ENCODE results near the gene PPP2R3A. TPM values are rescaled to one million over a fixed set of nuclear protein-coding genes. Genes with fewer than 3 reads are reported as not detected.

PPP2R3A gene
- total and polyA plus RNA-seq, 2 donors (not counting 1 experiment from before 2014, with no cell fraction given): 17.5 to 18.3 TPM

- TF ChIP-seq, protein P1, sequence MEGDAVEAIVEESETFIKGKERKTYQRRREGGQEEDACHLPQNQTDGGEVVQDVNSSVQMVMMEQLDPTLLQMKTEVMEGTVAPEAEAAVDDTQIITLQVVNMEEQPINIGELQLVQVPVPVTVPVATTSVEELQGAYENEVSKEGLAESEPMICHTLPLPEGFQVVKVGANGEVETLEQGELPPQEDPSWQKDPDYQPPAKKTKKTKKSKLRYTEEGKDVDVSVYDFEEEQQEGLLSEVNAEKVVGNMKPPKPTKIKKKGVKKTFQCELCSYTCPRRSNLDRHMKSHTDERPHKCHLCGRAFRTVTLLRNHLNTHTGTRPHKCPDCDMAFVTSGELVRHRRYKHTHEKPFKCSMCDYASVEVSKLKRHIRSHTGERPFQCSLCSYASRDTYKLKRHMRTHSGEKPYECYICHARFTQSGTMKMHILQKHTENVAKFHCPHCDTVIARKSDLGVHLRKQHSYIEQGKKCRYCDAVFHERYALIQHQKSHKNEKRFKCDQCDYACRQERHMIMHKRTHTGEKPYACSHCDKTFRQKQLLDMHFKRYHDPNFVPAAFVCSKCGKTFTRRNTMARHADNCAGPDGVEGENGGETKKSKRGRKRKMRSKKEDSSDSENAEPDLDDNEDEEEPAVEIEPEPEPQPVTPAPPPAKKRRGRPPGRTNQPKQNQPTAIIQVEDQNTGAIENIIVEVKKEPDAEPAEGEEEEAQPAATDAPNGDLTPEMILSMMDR (conservative IDR thresholded peaks at IDR 0.05 in 1 of 2, IDR thresholded peaks at IDR 0.05 in 1 of 2; ENCODE audit: low read depth in 1 of 2, low read length in 2 of 2): no peak
- TF ChIP-seq EZH2 (IDR thresholded peaks at IDR 0.05; ENCODE audit: low read length, missing control alignments): no peak
- H4K20me1 ChIP-seq (ENCODE audit: control insufficient read depth, extremely low read depth, insufficient read depth, low read length): no peaks in the 10 kb centered on the region
- no peak overlapping the region for H3K4me3 ChIP-seq (replicated peaks in 1 of 4; ENCODE audit: control extremely low read depth in 1 of 4, insufficient read depth in 1 of 4, low read depth in 3 of 4, low read length in 4 of 4)
- no peaks in the 10 kb centered on the region for H3K27me3 ChIP-seq (ENCODE audit: control insufficient read depth, insufficient read depth, low read length)
- peaks cover 65% of the 10 kb centered on the region for H3K79me2 ChIP-seq (ENCODE audit: control insufficient read depth, insufficient read depth, low read length)
- H3K4me1 ChIP-seq (ENCODE audit: control insufficient read depth, extremely low read depth, insufficient read depth, low read length): peaks cover 6% of the 10 kb centered on the region
- no peak overlapping the region for H3K9ac ChIP-seq (ENCODE audit: insufficient read depth, low read length)
- H3K27ac ChIP-seq (ENCODE audit: insufficient read depth, low read length): peak overlapping the region; percentile 4
- peak in 1 of 2 donors; percentile 59 for DNase-seq (ENCODE audit: low read depth in 2 of 2)
- H3K4me2 ChIP-seq (ENCODE audit: extremely low read depth, insufficient read depth, low read length): peak overlapping the region; percentile 13
- no peaks in the 10 kb centered on the region for H3K36me3 ChIP-seq (ENCODE audit: control insufficient read depth, insufficient read depth, low read length)
- no peak overlapping the region for H2AFZ ChIP-seq (ENCODE audit: low read length)
- H3K9me3 ChIP-seq (ENCODE audit: control insufficient read depth, insufficient read depth, low read depth, low read length): no peaks in the 10 kb centered on the region
Measured at GRCh38 chr3:135982404-135982761, 16.9 kb downstream of the PPP2R3A start.

DNA sequence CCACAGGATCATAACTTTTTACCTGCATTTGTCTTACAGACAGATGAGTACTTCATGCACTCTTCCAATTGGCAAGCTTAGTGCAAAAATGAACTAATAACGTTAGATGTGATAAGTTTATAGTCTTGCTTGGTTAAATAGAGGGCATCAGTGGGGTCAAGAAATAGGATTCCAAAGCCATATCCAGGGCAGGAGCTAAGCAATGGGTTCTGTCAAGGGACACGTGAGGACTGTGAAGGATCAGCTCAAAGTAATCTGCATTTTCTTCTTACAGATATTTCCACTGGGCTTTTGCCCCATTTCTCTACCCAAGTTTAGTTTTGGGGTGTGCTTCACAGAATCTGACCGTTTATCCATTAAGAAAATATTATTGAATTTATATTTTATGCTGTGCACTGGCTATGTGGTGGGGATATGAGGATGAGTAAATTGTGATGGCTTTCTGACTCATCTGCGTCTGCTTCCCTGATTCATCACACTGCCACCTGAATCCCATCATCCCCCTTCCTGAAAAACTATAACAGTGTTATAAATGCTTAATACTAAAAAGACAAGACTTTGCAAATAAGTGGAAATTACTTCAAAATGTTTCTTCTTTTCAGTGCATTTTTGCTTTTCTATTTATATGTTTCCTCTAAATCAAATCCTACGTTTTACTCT is 17.5 kb downstream of the PPP2R3A start:
- H2AFZ ChIP-seq (ENCODE audit: low read length): no peak overlapping the region
- no peaks in the 10 kb centered on the region for H3K27me3 ChIP-seq (ENCODE audit: control insufficient read depth, insufficient read depth, low read length)
- H3K9me3 ChIP-seq (ENCODE audit: control insufficient read depth, insufficient read depth, low read depth, low read length): no peaks in the 10 kb centered on the region
- H3K4me3 ChIP-seq (replicated peaks in 1 of 4; ENCODE audit: control extremely low read depth in 1 of 4, insufficient read depth in 1 of 4, low read depth in 3 of 4, low read length in 4 of 4): no peak overlapping the region
- H4K20me1 ChIP-seq (ENCODE audit: control insufficient read depth, extremely low read depth, insufficient read depth, low read length): no peaks in the 10 kb centered on the region
- TF ChIP-seq, protein P1 (conservative IDR thresholded peaks at IDR 0.05 in 1 of 2, IDR thresholded peaks at IDR 0.05 in 1 of 2; ENCODE audit: low read depth in 1 of 2, low read length in 2 of 2): no peak
- no peak for TF ChIP-seq EZH2 (IDR thresholded peaks at IDR 0.05; ENCODE audit: low read length, missing control alignments)
- peak in 1 of 2 donors; percentile 64 for DNase-seq (ENCODE audit: low read depth in 2 of 2)
- no peaks in the 10 kb centered on the region for H3K36me3 ChIP-seq (ENCODE audit: control insufficient read depth, insufficient read depth, low read length)
- no peak overlapping the region for H3K9ac ChIP-seq (ENCODE audit: insufficient read depth, low read length)
- peaks cover 68% of the 10 kb centered on the region for H3K79me2 ChIP-seq (ENCODE audit: control insufficient read depth, insufficient read depth, low read length)
- peak overlapping the region; percentile 57 for H3K4me2 ChIP-seq (ENCODE audit: extremely low read depth, insufficient read depth, low read length)
- H3K27ac ChIP-seq (ENCODE audit: insufficient read depth, low read length): peak overlapping the region; percentile 4
- H3K4me1 ChIP-seq (ENCODE audit: control insufficient read depth, extremely low read depth, insufficient read depth, low read length): peaks cover 6% of the 10 kb centered on the region

DNA sequence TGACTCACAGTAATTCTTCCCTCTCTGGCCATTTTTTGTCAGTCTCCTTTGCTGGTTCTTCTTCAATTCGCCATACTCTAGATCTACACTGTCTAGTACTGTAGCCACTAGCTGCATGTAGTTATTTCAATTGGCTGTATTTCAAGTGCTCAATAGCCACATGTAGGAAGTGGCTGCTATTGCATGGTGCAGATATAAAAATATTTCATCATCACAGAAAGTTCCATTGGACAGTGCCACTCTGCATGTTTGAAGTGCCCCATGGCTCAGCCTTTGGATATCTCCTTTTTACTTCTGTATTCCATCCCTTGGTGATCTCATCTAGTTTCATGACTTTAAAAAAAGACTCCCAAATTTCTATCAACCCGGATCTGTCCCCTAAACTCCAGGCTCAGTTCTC is 22.1 kb downstream of the PPP2R3A start:
- no peak for DNase-seq (ENCODE audit: low read depth in 2 of 2)
- H3K79me2 ChIP-seq (ENCODE audit: control insufficient read depth, insufficient read depth, low read length): peaks cover 63% of the 10 kb centered on the region
- no peak overlapping the region for H2AFZ ChIP-seq (ENCODE audit: low read length)
- no peaks in the 10 kb centered on the region for H3K9me3 ChIP-seq (ENCODE audit: control insufficient read depth, insufficient read depth, low read depth, low read length)
- H3K36me3 ChIP-seq (ENCODE audit: control insufficient read depth, insufficient read depth, low read length): peaks cover 1% of the 10 kb centered on the region
- H3K27me3 ChIP-seq (ENCODE audit: control insufficient read depth, insufficient read depth, low read length): no peaks in the 10 kb centered on the region
- TF ChIP-seq, protein P1 (conservative IDR thresholded peaks at IDR 0.05 in 1 of 2, IDR thresholded peaks at IDR 0.05 in 1 of 2; ENCODE audit: low read depth in 1 of 2, low read length in 2 of 2): no peak
- TF ChIP-seq EZH2 (IDR thresholded peaks at IDR 0.05; ENCODE audit: low read length, missing control alignments): no peak
- peaks cover 16% of the 10 kb centered on the region for H3K4me1 ChIP-seq (ENCODE audit: control insufficient read depth, extremely low read depth, insufficient read depth, low read length)
- H4K20me1 ChIP-seq (ENCODE audit: control insufficient read depth, extremely low read depth, insufficient read depth, low read length): no peaks in the 10 kb centered on the region
- no peak overlapping the region for H3K4me2 ChIP-seq (ENCODE audit: extremely low read depth, insufficient read depth, low read length)
- H3K27ac ChIP-seq (ENCODE audit: insufficient read depth, low read length): no peak overlapping the region
- H3K4me3 ChIP-seq (replicated peaks in 1 of 4; ENCODE audit: control extremely low read depth in 1 of 4, insufficient read depth in 1 of 4, low read depth in 3 of 4, low read length in 4 of 4): no peak overlapping the region
- no peak overlapping the region for H3K9ac ChIP-seq (ENCODE audit: insufficient read depth, low read length)

Measured in fibroblast of lung (primary cell).